SK-N-SH (cell line): ENCODE results near the gene SCD5. TPM values are rescaled to one million over a fixed set of nuclear protein-coding genes. Genes with fewer than 3 reads are reported as not detected.

Experiments used
- CTCF ChIA-PET: fragments of 300-600, 350-600 bp; formaldehyde crosslinking; extraction: SDS; loops from one replicate; lab custom pipeline; 2021; lab: Yijun Ruan, JAX
- POLR2A ChIA-PET: fragments of 350-600 bp; sonication (Branson Sonifier 250); formaldehyde crosslinking; extraction: SDS; loops from one replicate; lab custom pipeline; 2020; ENCODE audit warnings: antibody characterized with exemption, inconsistent platforms; lab: Yijun Ruan, JAX
- DNase-seq: peaks from one replicate; pipeline ENCODE4 v3.0.0; 2012
- H2AFZ ChIP-seq: fragments of 200-600 bp; sonication (generic); 2 replicates; pipeline ENCODE4 v1.8.1; 2016; ENCODE audit warnings: antibody characterized with exemption, mild to moderate bottlenecking, low read depth
- H3F3A ChIP-seq: fragments of 200-600 bp; sonication (generic); replicated peaks from 2 replicates; pipeline ENCODE3; 2016; ENCODE audit warnings: antibody characterized with exemption, mild to moderate bottlenecking; ENCODE audit not compliant: insufficient read depth
- H3K27ac ChIP-seq, 2 experiments: fragments of 200-500 bp in 1 of 2; fragments of 200-600 bp in 1 of 2; sonication (Bioruptor generic) in 1 of 2; sonication (generic), shearing (Covaris generic) in 1 of 2; 2 replicates each; pipeline versions ENCODE4 v1.5.1 to v1.6.1; 2014 to 2016; ENCODE audit warnings: low read depth in 2 of 2, inconsistent platforms in 1 of 2, low read length in 1 of 2, mild to moderate bottlenecking in 1 of 2, mixed read lengths in 1 of 2
- H3K27me3 ChIP-seq: fragments of 200-600 bp; sonication (generic), shearing (Covaris generic); 2 replicates; pipeline ENCODE4 v1.6.1; 2016; ENCODE audit warnings: mixed run types; ENCODE audit not compliant: insufficient read depth
- H3K36me3 ChIP-seq, 2 experiments: fragments of 200-500 bp in 1 of 2; fragments of 200-600 bp in 1 of 2; sonication (Bioruptor generic) in 1 of 2; sonication (generic) in 1 of 2; replicated peaks in 1 of 2; 2 replicates each; pipeline versions ENCODE3 to v1.5.1; 2014 to 2016; ENCODE audit warnings: low read length in 1 of 2, mild to moderate bottlenecking in 1 of 2; ENCODE audit not compliant: insufficient read depth in 2 of 2, control insufficient read depth in 1 of 2
- H3K4me1 ChIP-seq, 2 experiments: fragments of 200-500 bp in 1 of 2; fragments of 200-600 bp in 1 of 2; sonication (Bioruptor generic) in 1 of 2; sonication (generic), shearing (Covaris generic) in 1 of 2; 2 replicates each; pipeline versions ENCODE4 v1.5.1 to v1.6.1; 2014 to 2016; ENCODE audit warnings: low read depth in 1 of 2, low read length in 1 of 2, mixed run types in 1 of 2; ENCODE audit not compliant: insufficient read depth in 2 of 2, control insufficient read depth in 1 of 2
- H3K4me2 ChIP-seq: fragments of 200-600 bp; sonication (generic), shearing (Covaris generic); 2 replicates; pipeline ENCODE4 v1.6.1; 2017; ENCODE audit warnings: mixed run types
- H3K4me3 ChIP-seq, 2 experiments: fragments of 200-500 bp in 1 of 2; fragments of 200-600 bp in 1 of 2; sonication (Bioruptor generic) in 1 of 2; sonication (generic), shearing (Covaris generic) in 1 of 2; 2 replicates each; pipeline versions ENCODE4 v1.5.1 to v1.8.1; 2014 to 2016; ENCODE audit warnings: low read depth in 2 of 2, inconsistent platforms in 1 of 2, low read length in 1 of 2, mild to moderate bottlenecking in 1 of 2, mixed read lengths in 1 of 2, moderate library complexity in 1 of 2
- H3K79me2 ChIP-seq: fragments of 200-600 bp; sonication (generic); 2 replicates; pipeline ENCODE4 v1.8.1; 2017; ENCODE audit warnings: mild to moderate bottlenecking; ENCODE audit not compliant: insufficient read depth
- H3K9ac ChIP-seq: fragments of 200-600 bp; sonication (generic); 2 replicates; pipeline ENCODE4 v1.6.1; 2017; ENCODE audit warnings: mixed run types
- H3K9me2 ChIP-seq: fragments of 200-600 bp; sonication (generic); 2 replicates; pipeline ENCODE4 v1.6.1; 2017; ENCODE audit warnings: mixed run types
- H3K9me3 ChIP-seq: fragments of 200-600 bp; sonication (generic); 2 replicates; pipeline ENCODE4 v1.6.1; 2017; ENCODE audit warnings: mixed run types, mild to moderate bottlenecking, moderate library complexity
- H4K20me1 ChIP-seq: fragments of 200-600 bp; sonication (generic); 2 replicates; pipeline ENCODE4 v1.6.1; 2017; ENCODE audit warnings: mild to moderate bottlenecking, mixed run types; ENCODE audit not compliant: insufficient read depth
- GABPA ChIP-seq: IDR thresholded peaks from 2 replicates; pipeline ENCODE4 v1.4.0; 2012; ENCODE audit warnings: low read depth, mild to moderate bottlenecking
- MXI1 ChIP-seq: IDR thresholded peaks from 2 replicates; pipeline ENCODE4 v1.6.1; 2012; ENCODE audit warnings: mild to moderate bottlenecking, low read depth, low read length, improper control_type of control experiment
- NFIC ChIP-seq: IDR thresholded peaks from 2 replicates; pipeline ENCODE4 v1.4.0; 2012; ENCODE audit warnings: borderline replicate concordance
- NRF1 ChIP-seq: IDR thresholded peaks from 2 replicates; pipeline ENCODE4 v1.6.1; 2012; ENCODE audit warnings: low read depth, mild to moderate bottlenecking, low read length
- RCOR1 ChIP-seq: fragments of 150-350 bp; IDR thresholded peaks from 2 replicates; pipeline ENCODE4 v1.6.1; 2017; ENCODE audit warnings: antibody characterized with exemption, low read length
- RXRA ChIP-seq: IDR thresholded peaks from 2 replicates; pipeline ENCODE4 v1.4.0; 2012; ENCODE audit warnings: low read depth, mild to moderate bottlenecking, borderline replicate concordance
- TCF12 ChIP-seq: IDR thresholded peaks from 2 replicates; pipeline ENCODE4 v1.4.0; 2012
- TEAD4 ChIP-seq: IDR thresholded peaks from 2 replicates; pipeline ENCODE4 v1.4.0; 2012; ENCODE audit warnings: mild to moderate bottlenecking, borderline replicate concordance; ENCODE audit not compliant: insufficient read depth
- WGBS: methylation state at CpG from one replicate; pipeline ENCODE4 v1.1.6; 2017; ENCODE audit warnings: low lambda C conversion rate; 5-methylcytosine and 5-hydroxymethylcytosine counted together
- polyA plus RNA-seq, 3 experiments: library from polyadenylated mRNA; depleted of rRNA; stranded (reverse); fragments of >200 nt; gene quantifications; 2 replicates each; pipeline ENCODE4 v1.2.3, GENCODE V29; 2012
- TF ChIP-seq, protein P1 (sequence below): IDR thresholded peaks from 2 replicates; pipeline ENCODE4 v1.4.0; 2012; ENCODE audit warnings: low read depth, borderline replicate concordance
- TF ChIP-seq, protein P2 (sequence below): IDR thresholded peaks from 2 replicates; pipeline ENCODE4 v1.4.0; 2012; ENCODE audit warnings: low read depth
- TF ChIP-seq, protein P3 (sequence below): IDR thresholded peaks from 2 replicates; pipeline ENCODE4 v1.6.1; 2012; ENCODE audit warnings: mild to moderate bottlenecking, low read depth, low read length, moderate library complexity

The SCD5 gene
- polyA plus RNA-seq, 1 of the 3 experiments (the other 2 are of a cell fraction) = 23.7 TPM

DNA sequence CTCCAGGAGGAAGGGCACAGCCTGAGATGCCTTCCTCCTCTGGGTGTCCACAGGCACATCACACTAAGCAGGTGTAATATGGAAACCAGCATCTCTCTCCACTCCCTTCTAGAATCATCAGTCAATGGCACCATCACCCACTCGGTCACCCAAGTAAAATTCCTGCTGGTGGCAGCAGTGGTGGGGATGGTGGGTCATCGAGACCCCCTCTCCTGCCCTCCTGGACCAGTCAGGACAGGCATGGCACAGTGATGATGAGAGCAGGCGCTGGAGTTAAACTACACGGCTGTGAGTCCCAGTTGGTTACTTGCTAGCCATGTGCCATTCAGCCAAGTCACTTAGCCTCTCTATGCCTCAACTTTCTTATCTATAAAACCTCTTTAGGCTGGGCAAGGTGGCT, 42.5 kb downstream of the SCD5 start (continued):
- TF ChIP-seq, protein P1, sequence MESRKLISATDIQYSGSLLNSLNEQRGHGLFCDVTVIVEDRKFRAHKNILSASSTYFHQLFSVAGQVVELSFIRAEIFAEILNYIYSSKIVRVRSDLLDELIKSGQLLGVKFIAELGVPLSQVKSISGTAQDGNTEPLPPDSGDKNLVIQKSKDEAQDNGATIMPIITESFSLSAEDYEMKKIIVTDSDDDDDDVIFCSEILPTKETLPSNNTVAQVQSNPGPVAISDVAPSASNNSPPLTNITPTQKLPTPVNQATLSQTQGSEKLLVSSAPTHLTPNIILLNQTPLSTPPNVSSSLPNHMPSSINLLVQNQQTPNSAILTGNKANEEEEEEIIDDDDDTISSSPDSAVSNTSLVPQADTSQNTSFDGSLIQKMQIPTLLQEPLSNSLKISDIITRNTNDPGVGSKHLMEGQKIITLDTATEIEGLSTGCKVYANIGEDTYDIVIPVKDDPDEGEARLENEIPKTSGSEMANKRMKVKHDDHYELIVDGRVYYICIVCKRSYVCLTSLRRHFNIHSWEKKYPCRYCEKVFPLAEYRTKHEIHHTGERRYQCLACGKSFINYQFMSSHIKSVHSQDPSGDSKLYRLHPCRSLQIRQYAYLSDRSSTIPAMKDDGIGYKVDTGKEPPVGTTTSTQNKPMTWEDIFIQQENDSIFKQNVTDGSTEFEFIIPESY = no peak

DNA sequence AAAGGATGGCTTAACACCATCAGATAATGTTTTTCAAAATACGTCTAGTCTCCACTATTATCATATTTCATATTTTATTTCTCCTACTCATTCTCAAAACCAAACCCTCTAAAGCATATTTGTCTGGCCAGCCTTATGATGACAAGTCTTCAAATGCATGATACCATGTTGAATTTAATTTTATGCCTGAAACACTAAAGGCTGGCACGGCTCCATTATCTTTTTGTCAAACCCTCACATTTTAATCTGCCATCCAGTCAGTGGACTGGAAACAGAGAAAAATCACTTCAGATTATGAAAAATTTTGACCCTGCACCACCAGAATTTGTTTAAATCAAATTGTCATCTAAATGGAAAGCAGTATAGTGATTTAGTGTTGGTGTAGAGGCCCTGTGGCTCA, 42.9 kb downstream of the SCD5 start:
- 87% methylated on average over 2 of the region's 2 CpGs for WGBS
- H3K9me3 ChIP-seq = no peaks in the 10 kb centered on the region
- H3K36me3 ChIP-seq = no peaks in the 10 kb centered on the region
- DNase-seq = no peak
- CTCF ChIA-PET = no interaction called here
- no peaks in the 10 kb centered on the region for H3K9me2 ChIP-seq
- no peak for TF ChIP-seq GABPA
- TF ChIP-seq RCOR1 = no peak
- TF ChIP-seq TCF12 = no peak
- no peak for TF ChIP-seq MXI1
- TF ChIP-seq RXRA = no peak
- TF ChIP-seq, protein P2, sequence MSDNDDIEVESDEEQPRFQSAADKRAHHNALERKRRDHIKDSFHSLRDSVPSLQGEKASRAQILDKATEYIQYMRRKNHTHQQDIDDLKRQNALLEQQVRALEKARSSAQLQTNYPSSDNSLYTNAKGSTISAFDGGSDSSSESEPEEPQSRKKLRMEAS = no peak
- no peak for TF ChIP-seq NRF1
- TF ChIP-seq, protein P1 = no peak
- TF ChIP-seq TEAD4 = no peak
- no peak overlapping the region for H3K9ac ChIP-seq
- peaks cover 11% of the 10 kb centered on the region for H3F3A ChIP-seq
- no peak overlapping the region for H3K4me2 ChIP-seq
- no peak overlapping the region for H2AFZ ChIP-seq
- no peak overlapping the region for H3K27ac ChIP-seq
- H3K4me3 ChIP-seq = no peak overlapping the region
- H3K27me3 ChIP-seq = no peaks in the 10 kb centered on the region
- peaks cover 23% of the 10 kb centered on the region for H3K79me2 ChIP-seq
- POLR2A ChIA-PET = no interaction called here
- no peaks in the 10 kb centered on the region; the same call in 1 of the 2 replicates for H4K20me1 ChIP-seq
- peaks cover 6 to 7% of the 10 kb centered on the region in 2 experiments; a peak in 2 of 4 replicates for H3K4me1 ChIP-seq

DNA sequence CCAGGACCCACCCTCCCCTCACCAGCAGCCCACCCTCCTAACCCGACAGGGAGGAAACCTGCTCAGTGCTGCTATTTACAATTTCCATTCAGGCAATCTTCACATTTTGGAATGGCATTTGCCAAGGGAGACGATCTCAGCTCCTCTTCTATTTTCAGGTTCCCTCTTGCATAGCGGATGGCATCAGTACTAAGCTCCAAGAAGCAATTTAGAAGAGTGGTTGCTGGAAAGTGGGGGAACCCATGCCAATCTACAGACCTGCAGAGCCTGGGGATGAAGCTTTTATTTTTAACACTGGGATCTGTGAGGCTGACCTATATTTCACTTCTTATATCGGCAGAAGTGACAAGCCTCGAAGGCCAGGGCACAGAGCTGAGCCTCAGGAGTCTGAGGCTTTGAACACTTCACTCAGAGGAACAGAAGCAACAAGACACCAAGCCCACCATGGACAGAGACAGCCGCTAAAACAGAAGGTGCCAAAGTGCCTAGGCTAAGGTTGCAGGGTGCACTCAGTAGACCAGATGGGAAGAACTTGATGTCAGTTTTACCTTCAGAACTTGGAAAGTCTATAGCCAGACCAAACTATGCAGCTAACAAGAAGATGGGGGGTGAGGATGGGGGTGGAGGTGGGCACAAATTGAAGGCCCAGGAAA, 44.0 kb downstream of the SCD5 start:
- Histone ChIP-seq H3K9me2 (no peaks in the 10 kb centered on the region), H3K9ac (no peak overlapping the region), H3K36me3 (no peaks in the 10 kb centered on the region), H2AFZ (no peak overlapping the region), H3F3A (peaks cover 10% of the 10 kb centered on the region), H3K4me1 (peaks cover 6 to 7% of the 10 kb centered on the region in 2 experiments; a peak in 2 of 4 replicates), H3K27me3 (no peaks in the 10 kb centered on the region), H3K9me3 (no peaks in the 10 kb centered on the region), H3K27ac (no peak overlapping the region), H3K79me2 (peaks cover 22% of the 10 kb centered on the region), H4K20me1 (no peaks in the 10 kb centered on the region; the same call in 1 of the 2 replicates), H3K4me2 (no peak overlapping the region), H3K4me3 (no peak overlapping the region)
- TF ChIP-seq, protein P3, sequence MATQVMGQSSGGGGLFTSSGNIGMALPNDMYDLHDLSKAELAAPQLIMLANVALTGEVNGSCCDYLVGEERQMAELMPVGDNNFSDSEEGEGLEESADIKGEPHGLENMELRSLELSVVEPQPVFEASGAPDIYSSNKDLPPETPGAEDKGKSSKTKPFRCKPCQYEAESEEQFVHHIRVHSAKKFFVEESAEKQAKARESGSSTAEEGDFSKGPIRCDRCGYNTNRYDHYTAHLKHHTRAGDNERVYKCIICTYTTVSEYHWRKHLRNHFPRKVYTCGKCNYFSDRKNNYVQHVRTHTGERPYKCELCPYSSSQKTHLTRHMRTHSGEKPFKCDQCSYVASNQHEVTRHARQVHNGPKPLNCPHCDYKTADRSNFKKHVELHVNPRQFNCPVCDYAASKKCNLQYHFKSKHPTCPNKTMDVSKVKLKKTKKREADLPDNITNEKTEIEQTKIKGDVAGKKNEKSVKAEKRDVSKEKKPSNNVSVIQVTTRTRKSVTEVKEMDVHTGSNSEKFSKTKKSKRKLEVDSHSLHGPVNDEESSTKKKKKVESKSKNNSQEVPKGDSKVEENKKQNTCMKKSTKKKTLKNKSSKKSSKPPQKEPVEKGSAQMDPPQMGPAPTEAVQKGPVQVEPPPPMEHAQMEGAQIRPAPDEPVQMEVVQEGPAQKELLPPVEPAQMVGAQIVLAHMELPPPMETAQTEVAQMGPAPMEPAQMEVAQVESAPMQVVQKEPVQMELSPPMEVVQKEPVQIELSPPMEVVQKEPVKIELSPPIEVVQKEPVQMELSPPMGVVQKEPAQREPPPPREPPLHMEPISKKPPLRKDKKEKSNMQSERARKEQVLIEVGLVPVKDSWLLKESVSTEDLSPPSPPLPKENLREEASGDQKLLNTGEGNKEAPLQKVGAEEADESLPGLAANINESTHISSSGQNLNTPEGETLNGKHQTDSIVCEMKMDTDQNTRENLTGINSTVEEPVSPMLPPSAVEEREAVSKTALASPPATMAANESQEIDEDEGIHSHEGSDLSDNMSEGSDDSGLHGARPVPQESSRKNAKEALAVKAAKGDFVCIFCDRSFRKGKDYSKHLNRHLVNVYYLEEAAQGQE = peak; percentile 79
- no peak for TF ChIP-seq NFIC
- CTCF ChIA-PET = interaction anchor here (1.5 kb wide), 1 partner anchor 14 kb away, joined by 4 read pairs; no protein-coding TSS in a partner anchor
- no peak for DNase-seq
- POLR2A ChIA-PET = no interaction called here
- WGBS = 96% methylated on average over 6 of the region's 6 CpGs
